GM23338 (cell line): ENCODE results near the gene ETF1. TPM values are rescaled to one million over a fixed set of nuclear protein-coding genes. Genes with fewer than 3 reads are reported as not detected.

Experiments used
- CREB1 ChIP-seq: fragments of 250-450 bp; sonication (Bioruptor Pico); IDR thresholded peaks from 2 replicates; pipeline ENCODE4 v1.5.0; 2020; ENCODE audit warnings: low read depth, mild to moderate bottlenecking, moderate library complexity
- EZH2 ChIP-seq: fragments of 200-600 bp; sonication (generic); IDR thresholded peaks from one replicate; pipeline ENCODE4 v1.8.0; 2017; ENCODE audit warnings: antibody characterized with exemption, mild to moderate bottlenecking, low read depth; ENCODE audit not compliant: unreplicated experiment
- EZH2phosphoT487 ChIP-seq: fragments of 200-600 bp; sonication (generic); IDR thresholded peaks from one replicate; pipeline ENCODE4 v1.8.1; 2018; ENCODE audit warnings: antibody characterized with exemption; ENCODE audit not compliant: unreplicated experiment
- JUNB ChIP-seq: IDR thresholded peaks from one replicate; pipeline ENCODE4 v1.6.1; 2016; ENCODE audit warnings: antibody characterized with exemption; ENCODE audit not compliant: unreplicated experiment
- NANOG ChIP-seq: IDR thresholded peaks from 2 replicates; pipeline ENCODE4 v1.6.1; 2016; ENCODE audit warnings: antibody characterized with exemption, borderline replicate concordance
- POLR2AphosphoS5 ChIP-seq: IDR thresholded peaks from 2 replicates; pipeline ENCODE4 v1.6.1; 2016; ENCODE audit warnings: antibody characterized with exemption, low read depth
- STAT1 ChIP-seq: IDR thresholded peaks from one replicate; pipeline ENCODE4 v1.6.1; 2016; ENCODE audit warnings: antibody characterized with exemption; ENCODE audit not compliant: unreplicated experiment
- ZNF114 ChIP-seq: fragments of 250-450 bp; sonication (Bioruptor Pico); IDR thresholded peaks from 2 replicates; pipeline ENCODE4 v1.5.0; 2020; ENCODE audit warnings: mild to moderate bottlenecking, moderate library complexity
- ZNF331 ChIP-seq: fragments of 250-450 bp; sonication (Bioruptor Pico); IDR thresholded peaks from 2 replicates; pipeline ENCODE4 v1.5.0; 2020; ENCODE audit warnings: low read depth, mild to moderate bottlenecking, moderate library complexity
- polyA plus RNA-seq: library from polyadenylated mRNA; unstranded; fragments of >200 nt; fragmentation: Nextera tagmentation; extraction: Ambion mirVana; gene quantifications from 2 replicates; pipeline ENCODE4 v1.2.1, GENCODE V29; 2016
- total RNA-seq: library from RNA; depleted of rRNA; stranded (reverse); fragments of >200 nt; shearing (Covaris generic); gene quantifications from 2 replicates; pipeline ENCODE4 v1.2.3, GENCODE V29; 2014
- TF ChIP-seq, protein P1 (sequence below): IDR thresholded peaks from one replicate; pipeline ENCODE4 v1.6.1; 2018; ENCODE audit warnings: antibody characterized with exemption; ENCODE audit not compliant: unreplicated experiment
- TF ChIP-seq, protein P2 (sequence below): IDR thresholded peaks from 2 replicates; pipeline ENCODE4 v1.6.1; 2016; ENCODE audit warnings: antibody characterized with exemption
- TF ChIP-seq, protein P3 (sequence below), 2 experiments: fragments of 200-600 bp in 1 of 2; sonication (generic) in 1 of 2; conservative IDR thresholded peaks; 2 replicates each; pipeline versions ENCODE4 v1.5.1 to v1.6.1; 2016 to 2017; ENCODE audit warnings: antibody characterized with exemption in 2 of 2, low read depth in 2 of 2, mild to moderate bottlenecking in 2 of 2, moderate library complexity in 1 of 2

Gene ETF1
- total and polyA plus RNA-seq, 2 experiments from 2014 or later: 68.9 to 136 TPM

DNA sequence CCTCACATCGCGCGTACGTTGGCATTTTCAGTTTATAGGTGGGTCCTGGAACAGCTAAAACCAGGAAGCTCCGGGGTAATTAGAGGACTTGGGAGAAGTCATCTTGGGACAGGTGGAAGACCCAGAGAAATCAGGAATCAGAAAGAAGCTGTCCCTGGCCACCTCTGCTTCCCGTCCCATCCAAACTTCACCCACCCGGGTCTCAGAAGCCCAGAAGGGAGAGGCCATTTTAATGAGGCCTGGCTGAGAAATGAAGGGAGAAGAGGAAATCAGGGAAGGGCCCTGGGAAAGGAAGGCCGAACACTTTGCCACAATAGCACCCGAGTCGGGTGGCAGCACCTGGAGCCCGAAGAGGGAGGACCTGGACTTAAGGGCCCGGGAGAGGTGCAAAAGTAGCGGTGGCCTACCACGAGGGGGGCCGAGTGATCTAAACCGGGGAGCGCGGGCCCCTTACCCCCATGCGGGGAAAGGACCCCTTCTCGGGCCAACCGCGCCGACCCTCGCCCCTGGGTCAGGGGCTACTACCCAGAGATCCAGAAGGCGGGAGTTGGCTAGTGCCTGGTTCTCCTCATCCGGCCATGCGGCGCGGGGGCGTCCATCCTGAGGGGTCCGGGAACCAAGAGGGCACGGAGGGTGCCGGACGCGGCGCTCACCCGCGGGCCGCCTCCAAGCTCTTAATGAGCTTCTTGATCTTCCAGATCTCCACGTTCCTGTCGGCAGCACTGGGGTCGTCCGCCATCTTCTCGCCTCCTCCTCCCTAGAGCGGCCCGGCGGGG, 668 bp downstream of the ETF1 start (continued):
- TF ChIP-seq, protein P1, sequence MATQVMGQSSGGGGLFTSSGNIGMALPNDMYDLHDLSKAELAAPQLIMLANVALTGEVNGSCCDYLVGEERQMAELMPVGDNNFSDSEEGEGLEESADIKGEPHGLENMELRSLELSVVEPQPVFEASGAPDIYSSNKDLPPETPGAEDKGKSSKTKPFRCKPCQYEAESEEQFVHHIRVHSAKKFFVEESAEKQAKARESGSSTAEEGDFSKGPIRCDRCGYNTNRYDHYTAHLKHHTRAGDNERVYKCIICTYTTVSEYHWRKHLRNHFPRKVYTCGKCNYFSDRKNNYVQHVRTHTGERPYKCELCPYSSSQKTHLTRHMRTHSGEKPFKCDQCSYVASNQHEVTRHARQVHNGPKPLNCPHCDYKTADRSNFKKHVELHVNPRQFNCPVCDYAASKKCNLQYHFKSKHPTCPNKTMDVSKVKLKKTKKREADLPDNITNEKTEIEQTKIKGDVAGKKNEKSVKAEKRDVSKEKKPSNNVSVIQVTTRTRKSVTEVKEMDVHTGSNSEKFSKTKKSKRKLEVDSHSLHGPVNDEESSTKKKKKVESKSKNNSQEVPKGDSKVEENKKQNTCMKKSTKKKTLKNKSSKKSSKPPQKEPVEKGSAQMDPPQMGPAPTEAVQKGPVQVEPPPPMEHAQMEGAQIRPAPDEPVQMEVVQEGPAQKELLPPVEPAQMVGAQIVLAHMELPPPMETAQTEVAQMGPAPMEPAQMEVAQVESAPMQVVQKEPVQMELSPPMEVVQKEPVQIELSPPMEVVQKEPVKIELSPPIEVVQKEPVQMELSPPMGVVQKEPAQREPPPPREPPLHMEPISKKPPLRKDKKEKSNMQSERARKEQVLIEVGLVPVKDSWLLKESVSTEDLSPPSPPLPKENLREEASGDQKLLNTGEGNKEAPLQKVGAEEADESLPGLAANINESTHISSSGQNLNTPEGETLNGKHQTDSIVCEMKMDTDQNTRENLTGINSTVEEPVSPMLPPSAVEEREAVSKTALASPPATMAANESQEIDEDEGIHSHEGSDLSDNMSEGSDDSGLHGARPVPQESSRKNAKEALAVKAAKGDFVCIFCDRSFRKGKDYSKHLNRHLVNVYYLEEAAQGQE: no peak
- no peak for TF ChIP-seq EZH2
- no peak for TF ChIP-seq POLR2AphosphoS5
- TF ChIP-seq, protein P2, sequence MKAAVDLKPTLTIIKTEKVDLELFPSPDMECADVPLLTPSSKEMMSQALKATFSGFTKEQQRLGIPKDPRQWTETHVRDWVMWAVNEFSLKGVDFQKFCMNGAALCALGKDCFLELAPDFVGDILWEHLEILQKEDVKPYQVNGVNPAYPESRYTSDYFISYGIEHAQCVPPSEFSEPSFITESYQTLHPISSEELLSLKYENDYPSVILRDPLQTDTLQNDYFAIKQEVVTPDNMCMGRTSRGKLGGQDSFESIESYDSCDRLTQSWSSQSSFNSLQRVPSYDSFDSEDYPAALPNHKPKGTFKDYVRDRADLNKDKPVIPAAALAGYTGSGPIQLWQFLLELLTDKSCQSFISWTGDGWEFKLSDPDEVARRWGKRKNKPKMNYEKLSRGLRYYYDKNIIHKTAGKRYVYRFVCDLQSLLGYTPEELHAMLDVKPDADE: no peak
- TF ChIP-seq CREB1: no peak
- TF ChIP-seq JUNB: no peak
- TF ChIP-seq, protein P3, sequence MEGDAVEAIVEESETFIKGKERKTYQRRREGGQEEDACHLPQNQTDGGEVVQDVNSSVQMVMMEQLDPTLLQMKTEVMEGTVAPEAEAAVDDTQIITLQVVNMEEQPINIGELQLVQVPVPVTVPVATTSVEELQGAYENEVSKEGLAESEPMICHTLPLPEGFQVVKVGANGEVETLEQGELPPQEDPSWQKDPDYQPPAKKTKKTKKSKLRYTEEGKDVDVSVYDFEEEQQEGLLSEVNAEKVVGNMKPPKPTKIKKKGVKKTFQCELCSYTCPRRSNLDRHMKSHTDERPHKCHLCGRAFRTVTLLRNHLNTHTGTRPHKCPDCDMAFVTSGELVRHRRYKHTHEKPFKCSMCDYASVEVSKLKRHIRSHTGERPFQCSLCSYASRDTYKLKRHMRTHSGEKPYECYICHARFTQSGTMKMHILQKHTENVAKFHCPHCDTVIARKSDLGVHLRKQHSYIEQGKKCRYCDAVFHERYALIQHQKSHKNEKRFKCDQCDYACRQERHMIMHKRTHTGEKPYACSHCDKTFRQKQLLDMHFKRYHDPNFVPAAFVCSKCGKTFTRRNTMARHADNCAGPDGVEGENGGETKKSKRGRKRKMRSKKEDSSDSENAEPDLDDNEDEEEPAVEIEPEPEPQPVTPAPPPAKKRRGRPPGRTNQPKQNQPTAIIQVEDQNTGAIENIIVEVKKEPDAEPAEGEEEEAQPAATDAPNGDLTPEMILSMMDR (conservative IDR thresholded peaks at IDR 0.05; ENCODE audit: low read depth in 2 of 2): no peak
- TF ChIP-seq ZNF331: no peak
- no peak for TF ChIP-seq NANOG
- no peak for TF ChIP-seq ZNF114 (CRISPR knock-in tag)
- TF ChIP-seq STAT1: no peak
- no peak for TF ChIP-seq EZH2phosphoT487
